GM11168 (cell line): ENCODE data around the gene RNF217.
"Not testable (repeated sequence)": the region's sequence is repeated elsewhere in the genome, so short reads cannot be mapped to it uniquely, and the experiment has no call there.

Source experiments
- in situ Hi-C: fragments of 300-500 bp; cut with MboI; formaldehyde crosslinking; loops from one replicate; pipeline ENCODE4 v1.12.0; 2022; ENCODE audit warnings: low sequenced_read_pairs; ENCODE audit not compliant: unreplicated experiment

The RNF217 gene

GRCh38 chr6:125046107-125046925 lies 84.1 kb downstream of the RNF217 start:
- in situ Hi-C loops = no loop called here

GRCh38 chr6:125048274-125048673 lies 86.0 kb downstream of the RNF217 start:
- in situ Hi-C loops = no loop called here

- in situ Hi-C loops = no loop called here
Measured at GRCh38 chr6:125050663-125051318, 88.6 kb downstream of the RNF217 start.

- in situ Hi-C loops = no loop called here
Measured at GRCh38 chr6:125053809-125054208, 91.6 kb downstream of the RNF217 start.

- in situ Hi-C loops = no loop called here
Measured at GRCh38 chr6:125054331-125054730, 92.1 kb downstream of the RNF217 start.

- in situ Hi-C loops = no loop called here
Measured at GRCh38 chr6:125057392-125058246, 95.4 kb downstream of the RNF217 start.

GRCh38 chr6:125058546-125058945 lies 96.3 kb downstream of the RNF217 start:
- in situ Hi-C loops = no loop called here

- in situ Hi-C loops = no loop called here
Measured at GRCh38 chr6:125063307-125063706, 101.1 kb downstream of the RNF217 start.

- in situ Hi-C loops = no loop called here
Measured at GRCh38 chr6:125066140-125066539, 103.9 kb downstream of the RNF217 start.

GRCh38 chr6:125066964-125067363 lies 104.7 kb downstream of the RNF217 start:
- in situ Hi-C loops = no loop called here

- in situ Hi-C loops = no loop called here
Measured at GRCh38 chr6:125067552-125067951, 105.3 kb downstream of the RNF217 start.

GRCh38 chr6:125073071-125073470 lies 110.8 kb downstream of the RNF217 start:
- in situ Hi-C loops = no loop called here

- in situ Hi-C loops = no loop called here
Measured at GRCh38 chr6:125074120-125074519, 111.9 kb downstream of the RNF217 start.

- in situ Hi-C loops = not testable (repeated sequence)
Measured at GRCh38 chr6:125075073-125075472, 112.8 kb downstream of the RNF217 start.

GRCh38 chr6:125075741-125076481 lies 113.7 kb downstream of the RNF217 start:
- in situ Hi-C loops = no loop called here

- in situ Hi-C loops = no loop called here
Measured at GRCh38 chr6:125076482-125076742, 114.2 kb downstream of the RNF217 start.

- in situ Hi-C loops = no loop called here
Measured at GRCh38 chr6:125077453-125077852, 115.2 kb downstream of the RNF217 start.

- in situ Hi-C loops = no loop called here
Measured at GRCh38 chr6:125078602-125079321, 116.5 kb downstream of the RNF217 start.

- in situ Hi-C loops = no loop called here
Measured at GRCh38 chr6:125082908-125083683, 120.9 kb downstream of the RNF217 start.
